CD4-positive, alpha-beta T cell treated with Interleukin-21 for 1 hour (primary cell): ENCODE results near the gene MOK.
A peak's percentile ranks its signal among the peaks of the same experiment; 100 is the strongest.

Source experiments
- DNase-seq: peaks from one replicate; pipeline ENCODE4 v3.0.0-alpha.2; 2020

The MOK gene

GRCh38 chr14:102220031-102220430 is 84.9 kb downstream of the MOK start:
- DNase-seq: no peak

GRCh38 chr14:102219316-102219715 is 85.6 kb downstream of the MOK start:
- no peak for DNase-seq

- DNase-seq: no peak
Observed at GRCh38 chr14:102218688-102219087, 86.3 kb downstream of the MOK start.

GRCh38 chr14:102217987-102218421 is 87.0 kb downstream of the MOK start:
- DNase-seq: no peak

GRCh38 chr14:102217399-102217798 is 87.6 kb downstream of the MOK start:
- DNase-seq: no peak

- DNase-seq: no peak
Observed at GRCh38 chr14:102215576-102216250, 89.3 kb downstream of the MOK start.

- DNase-seq: no peak
Observed at GRCh38 chr14:102215071-102215470, 89.9 kb downstream of the MOK start.

GRCh38 chr14:102213984-102214658 is 90.8 kb downstream of the MOK start:
- DNase-seq: no peak

GRCh38 chr14:102213470-102213869 is 91.5 kb downstream of the MOK start:
- DNase-seq: no peak

GRCh38 chr14:102212845-102213244 is 92.1 kb downstream of the MOK start:
- DNase-seq: no peak

GRCh38 chr14:102212356-102212755 is 92.6 kb downstream of the MOK start:
- no peak for DNase-seq

GRCh38 chr14:102211240-102211639 is 93.7 kb downstream of the MOK start:
- DNase-seq: no peak

- no peak for DNase-seq
Observed at GRCh38 chr14:102210421-102211042, 94.4 kb downstream of the MOK start.

GRCh38 chr14:102209224-102209966 is 95.6 kb downstream of the MOK start:
- DNase-seq: no peak

GRCh38 chr14:102208741-102209140 is 96.2 kb downstream of the MOK start:
- DNase-seq: no peak

GRCh38 chr14:102207831-102208365 is 97.1 kb downstream of the MOK start:
- DNase-seq: no peak

- DNase-seq: no peak
Observed at GRCh38 chr14:102206918-102207317, 98.0 kb downstream of the MOK start.

- DNase-seq: no peak
Observed at GRCh38 chr14:102205560-102205959, 99.4 kb downstream of the MOK start.

GRCh38 chr14:102203382-102203781 is 101.6 kb downstream of the MOK start:
- DNase-seq: no peak

GRCh38 chr14:102202944-102203343 is 102.0 kb downstream of the MOK start:
- no peak for DNase-seq

- no peak for DNase-seq
Observed at GRCh38 chr14:102201776-102202175, 103.2 kb downstream of the MOK start.

GRCh38 chr14:102201353-102201738 is 103.6 kb downstream of the MOK start:
- DNase-seq: no peak

- peak; percentile 14 for DNase-seq
Observed at GRCh38 chr14:102200690-102201352, 104.1 kb downstream of the MOK start.
